GM12878 (cell line): ENCODE data around the gene ZNF174. TPM values are rescaled to one million over a fixed set of nuclear protein-coding genes. Genes with fewer than 3 reads are reported as not detected.

Experiments used
- CHD1 ChIP-seq: IDR thresholded peaks from 2 replicates; pipeline ENCODE4 v1.6.1; 2012; ENCODE audit warnings: low read depth, low read length, improper control_type of control experiment
- CHD4 ChIP-seq: fragments of 200-600 bp; sonication (generic); IDR thresholded peaks from 2 replicates; pipeline ENCODE4 v1.6.1; 2016; ENCODE audit warnings: mild to moderate bottlenecking
- ESRRA ChIP-seq: IDR thresholded peaks from 2 replicates; pipeline ENCODE4 v1.6.1; 2012; ENCODE audit warnings: mild to moderate bottlenecking, low read length, improper control_type of control experiment
- IKZF1 ChIP-seq: fragments of 450-650 bp; conservative IDR thresholded peaks from 2 replicates; pipeline ENCODE4 v1.6.1; 2017; ENCODE audit warnings: antibody characterized with exemption, mild to moderate bottlenecking
- IRF5 ChIP-seq: fragments of 450-650 bp; IDR thresholded peaks from 2 replicates; pipeline ENCODE4 v1.6.1; 2017; ENCODE audit warnings: borderline replicate concordance
- KAT2A ChIP-seq: conservative IDR thresholded peaks from 2 replicates; pipeline ENCODE4 v1.6.1; 2011; ENCODE audit warnings: low read depth, low read length; ENCODE audit not compliant: control insufficient read depth
- MAX ChIP-seq: IDR thresholded peaks from 2 replicates; pipeline ENCODE4 v1.6.1; 2012; ENCODE audit warnings: low read depth, low read length, improper control_type of control experiment
- MEF2A ChIP-seq: IDR thresholded peaks from 2 replicates; pipeline ENCODE4 v1.6.1; 2011; ENCODE audit warnings: low read depth, mild to moderate bottlenecking, low read length, moderate library complexity; ENCODE audit not compliant: insufficient read depth
- MXI1 ChIP-seq: fragments of 150-350 bp; IDR thresholded peaks from 2 replicates; pipeline ENCODE4 v1.6.1; 2011; ENCODE audit warnings: low read depth, mild to moderate bottlenecking, inconsistent platforms, low read length, improper control_type of control experiment
- NFIC ChIP-seq: IDR thresholded peaks from 2 replicates; pipeline ENCODE4 v1.6.1; 2012; ENCODE audit warnings: low read depth, mild to moderate bottlenecking, inconsistent platforms, low read length, moderate library complexity
- NRF1 ChIP-seq: conservative IDR thresholded peaks from 2 replicates; pipeline ENCODE4 v1.6.1; 2011; ENCODE audit warnings: mild to moderate bottlenecking, low read depth, low read length, improper control_type of control experiment
- RB1 ChIP-seq: fragments of 450-650 bp; formaldehyde crosslinking; IDR thresholded peaks from 2 replicates; pipeline ENCODE4 v1.6.1; 2017; ENCODE audit warnings: mild to moderate bottlenecking, borderline replicate concordance
- STAT1 ChIP-seq: fragments of 450-650 bp; conservative IDR thresholded peaks from 2 replicates; pipeline ENCODE4 v1.6.1; 2014; ENCODE audit warnings: antibody characterized with exemption, mild to moderate bottlenecking
- ZBED1 ChIP-seq: IDR thresholded peaks from 2 replicates; pipeline ENCODE4 v1.6.1; 2016; ENCODE audit warnings: borderline replicate concordance
- polyA plus RNA-seq, 11 experiments: library from polyadenylated mRNA; depleted of rRNA in 4 of 11; unstranded in 6 of 11; stranded (reverse) in 5 of 11; fragments of >200 nt; fragmentation: Nextera tagmentation in 4 of 11; fragmentation: Illumina TruSeq in 1 of 11; extraction: Ambion mirVana in 4 of 11; extraction: Trizol in 1 of 11; gene quantifications; 1 replicate in 1 of 11; 2 replicates in 10 of 11; pipeline versions ENCODE4 v1.2.1 to v1.2.3, GENCODE V29; 2011 to 2016; ENCODE audit warnings: inconsistent platforms in 2 of 11, missing spikeins in 2 of 11, low read depth in 1 of 11
- total RNA-seq, 4 experiments: library from RNA; depleted of rRNA in 3 of 4; stranded (reverse); fragments of >200 nt in 3 of 4; fragmentation: Illumina TruSeq in 1 of 4; extraction: Trizol in 1 of 4; gene quantifications; 2 replicates each; pipeline versions ENCODE4 v1.2.1 to v1.2.3, GENCODE V29; 2013 to 2021
- TF ChIP-seq, protein P1 (sequence below): fragments of 450-650 bp; IDR thresholded peaks from 2 replicates; pipeline ENCODE4 v1.6.1; 2017; ENCODE audit warnings: mild to moderate bottlenecking
- TF ChIP-seq, protein P2 (sequence below): IDR thresholded peaks from 2 replicates; pipeline ENCODE4 v1.6.1; 2012; ENCODE audit warnings: low read length, inconsistent platforms
- TF ChIP-seq, protein P3 (sequence below): fragments of 450-650 bp; formaldehyde crosslinking; IDR thresholded peaks from 2 replicates; pipeline ENCODE4 v1.4.0; 2022; ENCODE audit warnings: mild to moderate bottlenecking, moderate library complexity
- TF ChIP-seq, protein P4 (sequence below): fragments of 450-650 bp; IDR thresholded peaks from 2 replicates; pipeline ENCODE4 v1.6.1; 2018; ENCODE audit warnings: borderline replicate concordance, mild to moderate bottlenecking; ENCODE audit not compliant: partially characterized antibody

Gene ZNF174
- total and polyA plus RNA-seq, 10 of the 15 experiments (the other 5 are each of a cell fraction or from before 2014, with no cell fraction given): 3.0 to 14.3 (median 10.1) TPM

GRCh38 chr16:3443108-3444031 is 42.4 kb downstream of the ZNF174 start, which contains the start of the genes NAA60 and ZNF597 (continued):
- TF ChIP-seq, protein P1, sequence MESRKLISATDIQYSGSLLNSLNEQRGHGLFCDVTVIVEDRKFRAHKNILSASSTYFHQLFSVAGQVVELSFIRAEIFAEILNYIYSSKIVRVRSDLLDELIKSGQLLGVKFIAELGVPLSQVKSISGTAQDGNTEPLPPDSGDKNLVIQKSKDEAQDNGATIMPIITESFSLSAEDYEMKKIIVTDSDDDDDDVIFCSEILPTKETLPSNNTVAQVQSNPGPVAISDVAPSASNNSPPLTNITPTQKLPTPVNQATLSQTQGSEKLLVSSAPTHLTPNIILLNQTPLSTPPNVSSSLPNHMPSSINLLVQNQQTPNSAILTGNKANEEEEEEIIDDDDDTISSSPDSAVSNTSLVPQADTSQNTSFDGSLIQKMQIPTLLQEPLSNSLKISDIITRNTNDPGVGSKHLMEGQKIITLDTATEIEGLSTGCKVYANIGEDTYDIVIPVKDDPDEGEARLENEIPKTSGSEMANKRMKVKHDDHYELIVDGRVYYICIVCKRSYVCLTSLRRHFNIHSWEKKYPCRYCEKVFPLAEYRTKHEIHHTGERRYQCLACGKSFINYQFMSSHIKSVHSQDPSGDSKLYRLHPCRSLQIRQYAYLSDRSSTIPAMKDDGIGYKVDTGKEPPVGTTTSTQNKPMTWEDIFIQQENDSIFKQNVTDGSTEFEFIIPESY: no peak
- TF ChIP-seq STAT1 (no peak), NRF1 (no peak), CHD1 (no peak), NFIC (no peak), MAX (peak; percentile 25), IRF5 (no peak), IKZF1 (peak; percentile 33; the same call in 1 of the 2 replicates), CHD4 (no peak), ZBED1 (no peak), ESRRA (no peak), MEF2A (no peak), KAT2A (no peak), MXI1 (peak; percentile 46; the same call in 1 of the 2 replicates), RB1 (0 out of 2 replicates have a peak, but pooled peaks have one; percentile 16)
- TF ChIP-seq, protein P2, sequence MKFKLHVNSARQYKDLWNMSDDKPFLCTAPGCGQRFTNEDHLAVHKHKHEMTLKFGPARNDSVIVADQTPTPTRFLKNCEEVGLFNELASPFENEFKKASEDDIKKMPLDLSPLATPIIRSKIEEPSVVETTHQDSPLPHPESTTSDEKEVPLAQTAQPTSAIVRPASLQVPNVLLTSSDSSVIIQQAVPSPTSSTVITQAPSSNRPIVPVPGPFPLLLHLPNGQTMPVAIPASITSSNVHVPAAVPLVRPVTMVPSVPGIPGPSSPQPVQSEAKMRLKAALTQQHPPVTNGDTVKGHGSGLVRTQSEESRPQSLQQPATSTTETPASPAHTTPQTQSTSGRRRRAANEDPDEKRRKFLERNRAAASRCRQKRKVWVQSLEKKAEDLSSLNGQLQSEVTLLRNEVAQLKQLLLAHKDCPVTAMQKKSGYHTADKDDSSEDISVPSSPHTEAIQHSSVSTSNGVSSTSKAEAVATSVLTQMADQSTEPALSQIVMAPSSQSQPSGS: no peak
- TF ChIP-seq, protein P3, sequence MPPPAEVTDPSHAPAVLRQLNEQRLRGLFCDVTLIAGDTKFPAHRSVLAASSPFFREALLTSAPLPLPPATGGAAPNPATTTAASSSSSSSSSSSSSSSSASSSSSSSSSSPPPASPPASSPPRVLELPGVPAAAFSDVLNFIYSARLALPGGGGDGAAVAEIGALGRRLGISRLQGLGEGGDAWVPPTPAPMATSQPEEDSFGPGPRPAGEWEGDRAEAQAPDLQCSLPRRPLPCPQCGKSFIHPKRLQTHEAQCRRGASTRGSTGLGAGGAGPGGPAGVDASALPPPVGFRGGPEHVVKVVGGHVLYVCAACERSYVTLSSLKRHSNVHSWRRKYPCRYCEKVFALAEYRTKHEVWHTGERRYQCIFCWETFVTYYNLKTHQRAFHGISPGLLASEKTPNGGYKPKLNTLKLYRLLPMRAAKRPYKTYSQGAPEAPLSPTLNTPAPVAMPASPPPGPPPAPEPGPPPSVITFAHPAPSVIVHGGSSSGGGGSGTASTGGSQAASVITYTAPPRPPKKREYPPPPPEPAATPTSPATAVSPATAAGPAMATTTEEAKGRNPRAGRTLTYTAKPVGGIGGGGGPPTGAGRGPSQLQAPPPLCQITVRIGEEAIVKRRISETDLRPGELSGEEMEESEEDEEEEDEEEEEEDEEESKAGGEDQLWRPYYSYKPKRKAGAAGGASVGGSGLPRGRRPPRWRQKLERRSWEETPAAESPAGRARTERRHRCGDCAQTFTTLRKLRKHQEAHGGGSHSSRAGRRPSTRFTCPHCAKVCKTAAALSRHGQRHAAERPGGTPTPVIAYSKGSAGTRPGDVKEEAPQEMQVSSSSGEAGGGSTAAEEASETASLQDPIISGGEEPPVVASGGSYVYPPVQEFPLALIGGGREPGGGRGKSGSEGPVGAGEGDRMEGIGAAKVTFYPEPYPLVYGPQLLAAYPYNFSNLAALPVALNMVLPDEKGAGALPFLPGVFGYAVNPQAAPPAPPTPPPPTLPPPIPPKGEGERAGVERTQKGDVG (CRISPR knock-in tag): no peak
- TF ChIP-seq, protein P4, sequence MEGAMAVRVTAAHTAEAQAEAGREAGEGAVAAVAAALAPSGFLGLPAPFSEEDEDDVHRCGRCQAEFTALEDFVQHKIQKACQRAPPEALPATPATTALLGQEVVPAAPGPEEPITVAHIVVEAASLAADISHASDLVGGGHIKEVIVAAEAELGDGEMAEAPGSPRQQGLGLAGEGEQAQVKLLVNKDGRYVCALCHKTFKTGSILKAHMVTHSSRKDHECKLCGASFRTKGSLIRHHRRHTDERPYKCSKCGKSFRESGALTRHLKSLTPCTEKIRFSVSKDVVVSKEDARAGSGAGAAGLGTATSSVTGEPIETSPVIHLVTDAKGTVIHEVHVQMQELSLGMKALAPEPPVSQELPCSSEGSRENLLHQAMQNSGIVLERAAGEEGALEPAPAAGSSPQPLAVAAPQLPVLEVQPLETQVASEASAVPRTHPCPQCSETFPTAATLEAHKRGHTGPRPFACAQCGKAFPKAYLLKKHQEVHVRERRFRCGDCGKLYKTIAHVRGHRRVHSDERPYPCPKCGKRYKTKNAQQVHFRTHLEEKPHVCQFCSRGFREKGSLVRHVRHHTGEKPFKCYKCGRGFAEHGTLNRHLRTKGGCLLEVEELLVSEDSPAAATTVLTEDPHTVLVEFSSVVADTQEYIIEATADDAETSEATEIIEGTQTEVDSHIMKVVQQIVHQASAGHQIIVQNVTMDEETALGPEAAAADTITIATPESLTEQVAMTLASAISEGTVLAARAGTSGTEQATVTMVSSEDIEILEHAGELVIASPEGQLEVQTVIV: no peak
